Mucosa of descending colon (tissue), 3 donors: ENCODE data around the gene WDTC1. TPM values are rescaled to one million over a fixed set of nuclear protein-coding genes. Genes with fewer than 3 reads are reported as not detected.

Experiments
- ATAC-seq: fragments of 200-7000 bp; cut with Tn5 transposase; one replicate; pipeline ENCODE4 v1.9.1; 2020; ENCODE audit warnings: mild to moderate bottlenecking, moderate library complexity
- DNase-seq, 3 donors: peaks; one replicate each; pipeline ENCODE4 v3.0.0-alpha.2; 2020
- H3K36me3 ChIP-seq: fragments of 200-600 bp; one replicate; pipeline ENCODE4 v1.8.0; 2021; ENCODE audit warnings: low read depth, mild to moderate bottlenecking
- H3K4me1 ChIP-seq: fragments of 200-600 bp; one replicate; pipeline ENCODE4 v1.8.0; 2021; ENCODE audit warnings: low read depth, mild to moderate bottlenecking
- H3K4me3 ChIP-seq: fragments of 200-600 bp; one replicate; pipeline ENCODE4 v1.8.0; 2021; ENCODE audit warnings: mild to moderate bottlenecking
- H3K9me3 ChIP-seq: fragments of 200-600 bp; one replicate; pipeline ENCODE4 v1.8.0; 2021; ENCODE audit warnings: mild to moderate bottlenecking
- CTCF ChIP-seq: fragments of 200-600 bp; IDR thresholded peaks from one replicate; pipeline ENCODE4 v1.8.0; 2022; ENCODE audit warnings: antibody characterized with exemption, mild to moderate bottlenecking
- intact Hi-C, 2 donors: fragments of 100-400 bp; cut with DNase I in 1 of 2; cut with micrococcal nuclease in 1 of 2; formaldehyde crosslinking; loops; one replicate each; pipeline versions ENCODE4 v1.11.0 to v1.11.1; 2022; cut with DNase I, micrococcal nuclease
- total RNA-seq, 3 donors: library from RNA; stranded (reverse); fragmentation: NEBNext Ultra II Directional in 2 of 3; extraction: Animal tissue kit (Norgen Biotek cat#: 25700) in 2 of 3; gene quantifications; one replicate each; pipeline versions ENCODE4 v1.2.1 to v1.2.4, GENCODE V29; 2021 to 2023
- donor health status: DM: no; HTN: no; CAD: no; lungs with moderate emphysema.
- donor health status: DM: no; HTN: no; CAD: no.
- donor health status: DM: no; HTN: yes; CAD: no.

The WDTC1 gene
- total RNA-seq, 3 donors from 2014 or later = 35.2 to 56.4 (median 45.5) TPM

GRCh38 chr1:27350663-27351540 is 116.5 kb downstream of the WDTC1 start:
- ATAC-seq (peak; percentile 14), DNase-seq (peak in 2 of 3 donors; percentile 64 to 71)
- peaks cover 27% of the 10 kb centered on the region for H3K4me1 ChIP-seq
- H3K9me3 ChIP-seq = no peaks in the 10 kb centered on the region
- no peaks in the 10 kb centered on the region for H3K36me3 ChIP-seq
- no peak for TF ChIP-seq CTCF
- intact Hi-C loops = no loop called here
- no peak overlapping the region for H3K4me3 ChIP-seq

GRCh38 chr1:27351541-27352107 is 117.2 kb downstream of the WDTC1 start:
- H3K9me3 ChIP-seq = no peaks in the 10 kb centered on the region
- H3K4me3 ChIP-seq = no peak overlapping the region
- DNase-seq (no peak), ATAC-seq (no peak)
- intact Hi-C loops = no loop called here
- no peaks in the 10 kb centered on the region for H3K36me3 ChIP-seq
- peaks cover 27% of the 10 kb centered on the region for H3K4me1 ChIP-seq
- no peak for TF ChIP-seq CTCF

GRCh38 chr1:27353166-27353565 is 118.7 kb downstream of the WDTC1 start:
- ATAC-seq (no peak), DNase-seq (peak in 1 of 3 donors; percentile 45)
- Histone ChIP-seq H3K4me3 (no peak overlapping the region), H3K36me3 (no peaks in the 10 kb centered on the region), H3K9me3 (no peaks in the 10 kb centered on the region), H3K4me1 (peaks cover 36% of the 10 kb centered on the region)
- intact Hi-C loops = no loop called here
- no peak for TF ChIP-seq CTCF

- DNase-seq (peak in 1 of 3 donors; percentile 48), ATAC-seq (no peak)
- intact Hi-C loops = no loop called here
- no peak overlapping the region for H3K4me3 ChIP-seq
- no peak for TF ChIP-seq CTCF
- H3K36me3 ChIP-seq = no peaks in the 10 kb centered on the region
- H3K9me3 ChIP-seq = no peaks in the 10 kb centered on the region
- peaks cover 35% of the 10 kb centered on the region for H3K4me1 ChIP-seq
These were observed 119.2 kb downstream of the WDTC1 start for GRCh38 chr1:27353629-27354028.

- ATAC-seq (no peak), DNase-seq (no peak)
- H3K36me3 ChIP-seq = no peaks in the 10 kb centered on the region
- H3K9me3 ChIP-seq = no peaks in the 10 kb centered on the region
- peaks cover 15% of the 10 kb centered on the region for H3K4me1 ChIP-seq
- intact Hi-C loops = loop anchor here in 1 of 2 donors (5.0 kb wide), 1 partner anchor 37 kb away; the partner anchor contains the start of gene GPR3
- no peak overlapping the region for H3K4me3 ChIP-seq
- no peak for TF ChIP-seq CTCF
These were observed 121.3 kb downstream of the WDTC1 start for GRCh38 chr1:27355683-27356082.
